NCI-H146 treated with DMSO at 0.1 percent for 48 hours (cell line): ENCODE measurements around the gene FAM171A1.

Source experiments
- DNase-seq: peaks from one replicate; lab custom pipeline; 2025; ENCODE audit not compliant: unreplicated experiment; lab: John Stamatoyannopoulos, UW

Gene FAM171A1

DNA sequence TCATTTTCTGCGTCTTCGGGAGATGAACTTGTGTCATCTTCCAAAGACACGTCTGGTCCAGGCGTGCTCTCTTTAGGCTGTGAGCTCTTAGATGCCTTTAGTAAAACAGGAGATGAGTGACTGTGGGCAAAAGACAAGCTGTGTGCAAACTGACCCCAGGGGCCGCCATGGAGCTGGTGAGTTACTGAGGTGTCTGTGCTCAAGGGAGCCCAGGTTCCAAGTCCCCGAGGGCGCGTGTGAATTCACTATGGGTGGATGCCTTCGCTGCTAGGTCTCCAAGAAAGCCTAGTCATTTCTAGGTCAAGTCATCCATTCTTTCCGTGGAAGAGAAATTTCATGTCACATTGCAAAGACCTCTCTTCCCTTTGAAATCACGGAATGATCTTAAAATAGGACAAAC, 118.7 kb downstream of the FAM171A1 start:
- DNase-seq = no peak

DNA sequence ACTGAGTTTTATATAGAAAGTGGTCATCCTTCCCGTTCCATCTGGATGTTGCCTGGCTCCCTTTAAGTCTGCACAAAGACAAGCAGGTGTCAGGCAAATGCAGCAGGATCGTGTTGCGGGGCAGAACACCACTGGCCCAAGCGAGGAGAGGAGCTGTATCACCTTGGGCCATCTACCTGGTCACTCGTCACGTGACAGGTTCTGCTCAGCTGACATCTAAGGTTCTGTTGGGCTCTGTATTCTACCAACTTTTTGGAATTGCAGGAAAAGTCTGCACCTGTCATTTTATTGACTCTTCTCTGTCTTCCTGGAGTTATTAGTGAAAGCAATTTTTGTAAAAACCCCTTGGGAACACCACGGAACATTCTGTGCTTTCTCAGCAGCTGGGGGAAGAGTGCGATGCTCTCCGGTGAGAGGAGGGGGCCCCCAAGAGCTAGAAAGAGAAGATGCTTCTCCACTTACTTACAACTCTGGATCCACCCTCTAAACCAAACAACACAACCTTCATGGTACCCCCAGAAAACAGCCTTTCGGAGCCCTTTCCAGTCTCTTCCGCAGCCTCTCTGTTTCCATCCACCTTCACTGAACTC, 119.2 kb downstream of the FAM171A1 start:
- DNase-seq = no peak

- no peak for DNase-seq
Measured at GRCh38 chr10:15245530-15245929, 125.6 kb downstream of the FAM171A1 start.

GRCh38 chr10:15244635-15245197, 126.4 kb downstream of the FAM171A1 start:
- no peak for DNase-seq

DNA sequence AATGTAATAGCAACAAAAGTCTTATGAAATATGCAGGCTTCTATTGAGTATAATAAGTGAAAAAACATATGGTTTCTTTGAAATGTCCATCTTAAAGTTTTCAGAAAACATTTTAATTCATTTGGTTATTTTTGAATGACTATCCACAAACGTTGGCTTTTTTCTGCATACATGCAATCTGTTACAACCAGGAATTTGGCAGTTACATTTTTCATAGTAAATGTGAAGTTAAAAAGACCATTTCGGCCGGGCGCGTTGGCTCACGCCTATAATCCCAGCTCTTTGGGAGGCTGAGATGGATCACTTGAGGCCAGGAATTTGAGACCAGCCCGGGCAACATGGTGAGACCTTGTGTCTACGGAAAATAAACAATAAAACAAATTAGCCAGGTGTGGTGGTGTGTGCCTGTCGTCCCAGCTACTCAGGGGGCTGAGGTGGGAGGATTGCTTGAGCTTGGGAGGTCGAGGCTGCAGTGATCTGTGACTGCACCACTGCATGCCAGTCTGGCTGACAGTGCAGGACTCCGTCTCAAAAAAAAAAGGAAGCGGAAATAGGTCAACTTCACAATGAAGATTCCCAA, 128.7 kb downstream of the FAM171A1 start:
- no peak for DNase-seq

- DNase-seq = no peak
Measured at GRCh38 chr10:15241306-15241705, 129.8 kb downstream of the FAM171A1 start.

DNA sequence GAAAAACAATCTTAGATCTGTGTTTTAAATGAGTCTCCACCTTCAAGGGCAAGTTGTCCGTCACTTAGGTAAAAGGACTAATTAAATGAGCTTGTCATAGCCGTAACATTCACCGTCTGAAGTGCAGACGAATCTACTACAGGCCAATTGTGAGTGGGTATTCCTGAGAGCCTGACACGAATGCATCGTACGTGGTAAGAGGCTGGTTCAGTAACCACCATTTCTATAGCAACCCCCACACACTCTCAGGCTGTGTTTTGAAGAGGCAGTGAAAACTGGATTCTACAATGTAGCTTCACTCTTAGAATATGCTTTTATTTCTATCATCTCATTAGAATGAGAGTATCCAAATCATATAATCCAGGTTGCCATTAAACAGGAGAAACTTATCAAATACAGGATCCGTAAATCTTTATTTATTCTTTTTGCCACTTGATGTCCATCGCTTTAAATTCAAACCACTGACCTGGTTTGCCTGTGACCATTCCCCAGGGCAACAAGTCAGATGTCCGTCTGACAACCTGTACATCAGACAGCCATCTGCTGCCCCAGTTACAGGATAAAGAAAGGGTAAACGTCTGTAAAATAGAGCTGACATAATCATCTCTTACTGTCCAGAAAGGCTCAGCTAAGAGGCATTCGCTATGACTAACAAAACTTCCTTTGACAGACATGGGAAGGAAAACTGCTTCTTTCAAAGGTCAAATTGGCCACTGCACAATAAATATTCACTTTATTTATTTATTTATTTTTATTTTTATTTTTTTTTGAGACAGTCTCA, 132.3 kb downstream of the FAM171A1 start:
- DNase-seq = no peak

DNA sequence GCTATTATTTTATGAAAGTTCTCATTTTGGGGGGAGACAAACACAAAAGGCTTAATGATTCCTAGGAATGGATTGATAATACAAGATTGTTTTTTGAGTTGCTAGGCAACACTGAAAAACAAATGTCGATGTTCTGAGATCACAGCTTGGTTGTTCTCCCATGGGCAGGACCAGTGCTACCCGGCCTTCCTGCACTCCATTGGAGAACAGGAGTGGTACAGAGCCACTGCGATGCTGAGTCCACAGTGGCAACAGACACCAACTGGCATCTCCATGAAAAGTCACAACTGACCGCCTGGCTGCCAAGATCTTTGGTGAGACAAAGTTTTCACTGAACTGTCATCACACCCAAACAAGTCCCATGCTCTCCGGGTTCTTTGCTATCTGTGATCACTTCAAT, 133.7 kb downstream of the FAM171A1 start:
- no peak for DNase-seq

- DNase-seq = no peak
Measured at GRCh38 chr10:15236340-15236739, 134.7 kb downstream of the FAM171A1 start.

- peak; percentile 10 for DNase-seq
Measured at GRCh38 chr10:15232279-15232678, 138.8 kb downstream of the FAM171A1 start.

DNA sequence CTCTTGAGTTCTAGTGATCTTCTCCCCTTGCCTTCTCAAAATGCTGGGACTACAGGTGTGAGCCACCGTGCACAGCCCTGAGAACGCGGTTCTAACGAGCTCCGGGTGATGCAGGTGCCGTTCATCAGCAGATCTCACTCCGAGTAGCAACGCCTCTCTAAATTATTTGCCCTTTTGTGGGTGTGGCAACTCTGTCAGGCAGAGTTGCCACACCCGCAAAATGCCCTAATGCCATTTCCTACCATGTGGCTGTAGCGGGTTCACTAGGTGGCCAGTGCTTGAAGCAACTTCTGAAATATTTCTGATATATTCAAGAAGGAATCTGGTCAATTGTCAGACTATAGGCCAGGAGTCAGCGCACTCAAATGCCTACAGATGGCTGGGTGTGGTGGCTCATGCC, 139.7 kb downstream of the FAM171A1 start:
- DNase-seq = no peak

DNA sequence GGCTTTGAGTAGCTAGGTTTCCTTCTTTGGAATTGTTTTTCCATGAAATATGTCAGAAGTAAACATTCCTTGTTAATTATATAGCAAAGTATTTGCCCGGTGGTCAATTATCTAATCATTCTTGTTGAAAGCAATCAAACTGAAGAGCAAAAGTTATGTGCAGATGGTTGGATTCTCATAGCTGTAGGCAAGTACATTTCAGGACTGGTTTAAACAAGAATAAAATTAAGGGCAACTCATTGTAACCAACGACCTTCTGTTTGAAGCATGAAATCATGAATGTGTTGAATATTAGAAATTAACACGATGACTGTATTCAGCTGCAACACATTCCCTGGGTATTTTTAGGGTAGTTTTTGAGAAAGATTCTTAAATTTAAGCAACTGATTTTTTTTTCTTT, 140.8 kb downstream of the FAM171A1 start:
- no peak for DNase-seq

- no peak for DNase-seq
Measured at GRCh38 chr10:15229268-15229667, 141.8 kb downstream of the FAM171A1 start.

DNA sequence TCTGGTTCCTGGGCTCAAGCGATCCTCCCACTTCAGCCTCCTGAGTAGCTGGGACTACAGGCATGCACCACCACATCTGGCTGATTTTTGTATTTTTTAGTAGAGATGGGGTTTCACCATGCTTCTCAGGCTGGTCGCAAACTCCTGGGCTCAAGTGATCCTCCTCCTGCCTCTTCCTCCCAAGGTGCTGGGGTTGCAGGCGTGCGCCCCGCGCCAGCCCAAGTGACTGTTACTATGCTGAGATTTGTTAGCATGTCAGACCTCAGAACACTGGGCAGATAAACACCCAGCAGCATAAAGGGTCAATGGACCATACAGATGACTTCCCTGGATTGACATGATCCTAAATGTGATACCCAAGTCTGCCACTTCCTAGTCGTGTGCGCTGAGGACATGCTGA, 142.7 kb downstream of the FAM171A1 start:
- no peak for DNase-seq

DNA sequence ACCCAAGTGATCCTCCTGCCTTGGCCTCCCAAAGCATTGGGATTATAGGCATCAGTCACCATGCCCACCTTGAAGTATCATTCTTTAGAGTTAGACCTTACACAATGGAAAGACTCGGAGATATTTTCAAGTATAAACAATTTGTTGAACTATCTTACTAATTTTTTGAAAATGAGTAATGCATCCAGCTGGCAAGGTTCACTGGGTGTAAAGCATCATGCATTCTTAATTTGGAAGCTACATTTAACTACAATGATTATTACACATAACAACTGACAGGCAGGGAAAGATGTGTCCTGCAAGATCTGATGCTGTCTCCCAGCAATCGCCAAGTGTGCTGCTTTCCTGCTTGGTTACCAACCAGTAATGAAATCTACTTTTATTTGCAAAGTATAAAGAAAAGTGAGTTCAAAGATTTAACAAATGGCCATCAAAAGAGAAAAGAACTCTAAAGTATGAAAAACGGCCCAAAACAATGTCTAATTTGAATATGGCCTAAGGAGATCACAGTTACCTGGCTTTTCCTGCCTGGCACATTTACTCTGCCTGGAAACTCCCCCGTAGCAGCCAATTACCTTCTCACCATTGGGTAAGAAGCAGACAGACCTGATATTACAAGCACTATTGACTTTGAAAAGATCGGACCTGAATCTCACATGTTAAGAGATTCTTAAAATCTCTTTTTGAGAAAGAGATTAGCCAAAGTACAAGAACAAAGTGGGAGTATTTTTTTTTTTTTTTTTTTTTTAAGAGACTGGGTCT, 143.3 kb downstream of the FAM171A1 start:
- DNase-seq = no peak

GRCh38 chr10:15225511-15225910, 145.6 kb downstream of the FAM171A1 start:
- DNase-seq = no peak

GRCh38 chr10:15224948-15225347, 146.1 kb downstream of the FAM171A1 start:
- no peak for DNase-seq

DNA sequence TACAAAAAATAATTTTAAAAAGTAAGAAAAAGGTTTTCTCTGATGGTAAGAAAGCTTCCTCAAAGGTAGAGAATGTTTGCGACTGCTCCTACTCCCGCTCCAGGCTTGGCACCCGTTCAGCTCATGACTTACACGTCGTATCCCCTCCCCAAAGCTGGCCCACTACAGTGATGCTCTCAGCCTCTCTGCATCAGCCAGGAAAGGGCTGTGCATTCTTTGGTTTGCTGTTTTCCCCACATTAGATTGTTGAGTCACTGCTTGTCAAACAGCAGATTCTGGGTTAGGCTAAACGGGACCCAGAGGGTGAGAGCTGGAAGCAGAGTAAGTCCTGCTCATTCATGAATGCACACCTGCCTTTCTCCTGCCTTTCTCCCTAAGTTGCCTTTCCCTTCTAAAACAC, 147.9 kb downstream of the FAM171A1 start:
- no peak for DNase-seq

DNA sequence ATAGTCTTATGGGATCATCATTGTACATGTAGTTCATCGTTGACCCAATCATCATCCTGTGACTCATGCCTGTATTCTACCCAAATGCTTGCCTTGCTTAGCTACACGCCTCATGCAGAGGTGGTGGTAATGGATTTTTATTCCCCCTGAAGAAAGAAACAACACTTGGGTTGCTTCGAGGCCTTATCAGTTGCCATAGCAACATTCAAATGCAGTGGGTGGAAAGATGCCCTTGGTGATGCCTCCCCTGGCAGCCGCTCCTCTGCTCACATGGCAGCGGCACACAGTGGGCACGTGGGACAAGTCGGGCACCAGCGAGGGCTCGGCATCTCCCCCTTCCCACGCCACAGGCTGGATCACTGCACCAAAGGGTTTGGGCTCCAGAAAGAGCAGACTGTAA, 148.6 kb downstream of the FAM171A1 start:
- DNase-seq = no peak

- no peak for DNase-seq
Measured at GRCh38 chr10:15220445-15220844, 150.6 kb downstream of the FAM171A1 start.

DNA sequence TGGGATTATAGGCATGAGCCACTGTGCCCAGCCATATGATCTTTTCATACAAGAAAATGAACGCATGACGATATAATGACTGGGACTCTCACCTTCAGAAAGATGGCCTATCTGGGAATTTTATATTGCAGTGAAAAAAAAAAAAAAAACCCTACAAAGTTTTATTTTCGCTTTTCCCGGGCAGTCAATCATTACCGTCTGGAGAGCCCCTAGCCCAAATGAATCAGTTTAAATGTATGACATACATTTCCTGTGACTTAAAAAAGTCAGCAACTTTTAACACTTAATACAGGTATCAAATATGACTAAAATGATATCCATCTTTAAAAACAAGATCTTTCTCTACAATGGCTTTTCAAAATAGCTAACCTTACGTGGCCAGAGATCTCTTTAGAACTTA, 154.4 kb downstream of the FAM171A1 start:
- DNase-seq = no peak
